HEK293 (cell line): Measurements from ENCODE around the gene MPDU1.
A peak's percentile ranks its signal among the peaks of the same experiment; 100 is the strongest.

Source experiments
- BCL6B ChIP-seq: fragments of 450-650 bp; formaldehyde crosslinking; IDR thresholded peaks from 2 replicates; pipeline ENCODE4 v1.5.1; 2017; ENCODE audit warnings: missing biosample characterization, missing genetic modification characterization
- GLI4 ChIP-seq: fragments of 450-650 bp; formaldehyde crosslinking; IDR thresholded peaks from 2 replicates; pipeline ENCODE4 v1.5.1; 2016; ENCODE audit warnings: missing biosample characterization, missing genetic modification characterization
- GLIS2 ChIP-seq: fragments of 450-650 bp; formaldehyde crosslinking; IDR thresholded peaks from 2 replicates; pipeline ENCODE4 v1.5.1; 2016; ENCODE audit warnings: missing biosample characterization, missing genetic modification characterization
- IKZF3 ChIP-seq: fragments of 450-650 bp; IDR thresholded peaks from 2 replicates; pipeline ENCODE4 v1.5.0; 2018; ENCODE audit warnings: missing biosample characterization, mild to moderate bottlenecking, missing genetic modification characterization, moderate library complexity
- KLF16 ChIP-seq: fragments of 450-650 bp; formaldehyde crosslinking; IDR thresholded peaks from 2 replicates; pipeline ENCODE4 v1.5.1; 2017; ENCODE audit warnings: missing biosample characterization, missing genetic modification characterization
- KLF17 ChIP-seq: fragments of 450-650 bp; formaldehyde crosslinking; IDR thresholded peaks from 2 replicates; pipeline ENCODE4 v1.5.1; 2016; ENCODE audit warnings: missing biosample characterization, missing genetic modification characterization
- MEIS1 ChIP-seq: sonication (generic); formaldehyde crosslinking; IDR thresholded peaks from 2 replicates; pipeline ENCODE4 v1.8.1; 2022; ENCODE audit warnings: missing genetic modification reagents, mild to moderate bottlenecking, borderline replicate concordance
- OSR2 ChIP-seq: fragments of 450-650 bp; formaldehyde crosslinking; IDR thresholded peaks from 2 replicates; pipeline ENCODE4 v1.5.1; 2016; ENCODE audit warnings: missing biosample characterization, missing genetic modification characterization
- REPIN1 ChIP-seq: fragments of 450-650 bp; formaldehyde crosslinking; IDR thresholded peaks from 2 replicates; pipeline ENCODE4 v1.5.1; 2017; ENCODE audit warnings: missing biosample characterization, missing genetic modification characterization, low read depth
- REST ChIP-seq: fragments of 450-650 bp; formaldehyde crosslinking; IDR thresholded peaks from 2 replicates; pipeline ENCODE4 v1.5.1; 2016; ENCODE audit warnings: missing biosample characterization, missing genetic modification characterization
- SCRT2 ChIP-seq: fragments of 450-650 bp; formaldehyde crosslinking; IDR thresholded peaks from 2 replicates; pipeline ENCODE4 v1.5.1; 2016; ENCODE audit warnings: missing biosample characterization, missing genetic modification characterization
- ZBTB20 ChIP-seq: fragments of 450-650 bp; formaldehyde crosslinking; IDR thresholded peaks from 2 replicates; pipeline ENCODE4 v1.5.1; 2016; ENCODE audit warnings: missing biosample characterization, missing genetic modification characterization
- ZFP69B ChIP-seq: fragments of 450-650 bp; formaldehyde crosslinking; IDR thresholded peaks from 2 replicates; pipeline ENCODE4 v1.5.1; 2016; ENCODE audit warnings: missing biosample characterization, missing genetic modification characterization
- ZNF133 ChIP-seq: fragments of 450-650 bp; formaldehyde crosslinking; IDR thresholded peaks from 2 replicates; pipeline ENCODE4 v1.5.1; 2016; ENCODE audit warnings: missing biosample characterization, missing genetic modification characterization
- ZNF155 ChIP-seq: fragments of 450-650 bp; formaldehyde crosslinking; IDR thresholded peaks from 2 replicates; pipeline ENCODE4 v1.5.1; 2016; ENCODE audit warnings: missing biosample characterization, missing genetic modification characterization
- ZNF18 ChIP-seq: fragments of 450-650 bp; formaldehyde crosslinking; IDR thresholded peaks from 2 replicates; pipeline ENCODE4 v1.5.1; 2016; ENCODE audit warnings: missing biosample characterization, missing genetic modification characterization
- ZNF2 ChIP-seq: fragments of 450-650 bp; formaldehyde crosslinking; IDR thresholded peaks from 2 replicates; pipeline ENCODE4 v1.5.1; 2016; ENCODE audit warnings: missing biosample characterization, missing genetic modification characterization
- ZNF292 ChIP-seq: fragments of 450-650 bp; formaldehyde crosslinking; IDR thresholded peaks from 2 replicates; pipeline ENCODE4 v1.5.1; 2016; ENCODE audit warnings: low read depth, missing biosample characterization, missing genetic modification characterization, borderline replicate concordance
- ZNF398 ChIP-seq: fragments of 450-650 bp; formaldehyde crosslinking; IDR thresholded peaks from 2 replicates; pipeline ENCODE4 v1.5.1; 2017; ENCODE audit warnings: missing biosample characterization, missing genetic modification characterization
- ZNF449 ChIP-seq: fragments of 450-650 bp; formaldehyde crosslinking; IDR thresholded peaks from 2 replicates; pipeline ENCODE4 v1.5.1; 2017; ENCODE audit warnings: missing biosample characterization, mild to moderate bottlenecking, missing genetic modification characterization, moderate library complexity
- ZNF501 ChIP-seq: fragments of 450-650 bp; formaldehyde crosslinking; IDR thresholded peaks from 2 replicates; pipeline ENCODE4 v1.5.1; 2016; ENCODE audit warnings: missing biosample characterization, missing genetic modification characterization
- ZNF548 ChIP-seq: fragments of 450-650 bp; formaldehyde crosslinking; IDR thresholded peaks from 2 replicates; pipeline ENCODE4 v1.5.1; 2016; ENCODE audit warnings: missing biosample characterization, missing genetic modification characterization
- ZNF776 ChIP-seq: fragments of 450-650 bp; formaldehyde crosslinking; IDR thresholded peaks from 2 replicates; pipeline ENCODE4 v1.5.0; 2017; ENCODE audit warnings: missing biosample characterization, missing genetic modification characterization, borderline replicate concordance
- ZSCAN18 ChIP-seq: fragments of 450-650 bp; formaldehyde crosslinking; IDR thresholded peaks from 2 replicates; pipeline ENCODE4 v1.5.1; 2016; ENCODE audit warnings: missing biosample characterization, missing genetic modification characterization
- ZSCAN4 ChIP-seq: fragments of 450-650 bp; formaldehyde crosslinking; IDR thresholded peaks from 2 replicates; pipeline ENCODE4 v1.5.1; 2017; ENCODE audit warnings: missing biosample characterization, missing genetic modification characterization

MPDU1 gene

GRCh38 chr17:7627250-7628121 is 43.8 kb downstream of the MPDU1 start, which contains the start of gene SAT2 (continued):
- no peak for TF ChIP-seq REST (tag by site-specific recombination)
- no peak for TF ChIP-seq ZNF155 (tag by site-specific recombination)
- no peak; the same call in 1 of the 2 replicates for TF ChIP-seq ZFP69B (tag by site-specific recombination)
- no peak for TF ChIP-seq BCL6B (tag by site-specific recombination)
- TF ChIP-seq ZNF776 (tag by site-specific recombination), result no peak
- no peak for TF ChIP-seq ZNF548 (tag by site-specific recombination)
- no peak for TF ChIP-seq ZNF18
- no peak for TF ChIP-seq OSR2 (tag by site-specific recombination)
- TF ChIP-seq ZNF292 (tag by site-specific recombination), result no peak
- peak; percentile 82 for TF ChIP-seq ZBTB20 (tag by site-specific recombination)
- no peak for TF ChIP-seq ZNF449 (tag by site-specific recombination)
- no peak for TF ChIP-seq ZSCAN4 (tag by site-specific recombination)
- TF ChIP-seq REPIN1 (tag by site-specific recombination), result no peak
- TF ChIP-seq KLF16 (tag by site-specific recombination), result peak; percentile 66
- peak; percentile 97 for TF ChIP-seq GLIS2 (tag by site-specific recombination)
- TF ChIP-seq ZSCAN18 (tag by site-specific recombination), result no peak
- no peak for TF ChIP-seq GLI4 (tag by site-specific recombination)
- no peak for TF ChIP-seq IKZF3 (tag by site-specific recombination)
- TF ChIP-seq ZNF501, result 0 out of 2 replicates have a peak, but pooled peaks have one; percentile 50
- TF ChIP-seq ZNF133 (tag by site-specific recombination), result no peak
- TF ChIP-seq MEIS1 (CRISPR knock-in tag), result no peak
- TF ChIP-seq KLF17 (tag by site-specific recombination), result no peak; the same call in none of the 2 replicates
- TF ChIP-seq SCRT2 (tag by site-specific recombination), result no peak
- no peak for TF ChIP-seq ZNF2 (tag by site-specific recombination)
- TF ChIP-seq ZNF398 (tag by site-specific recombination), result peak; percentile 79
